TTC549 (cell line): ENCODE results near the gene ATPAF2.
A peak's percentile ranks its signal among the peaks of the same experiment; 100 is the strongest.

Source experiments
- FAIRE-seq: peaks from 2 replicates; lab custom pipeline; 2012; peaks lifted over from hg19 to GRCh38; lab: Jason Lieb, UNC

Gene ATPAF2

DNA sequence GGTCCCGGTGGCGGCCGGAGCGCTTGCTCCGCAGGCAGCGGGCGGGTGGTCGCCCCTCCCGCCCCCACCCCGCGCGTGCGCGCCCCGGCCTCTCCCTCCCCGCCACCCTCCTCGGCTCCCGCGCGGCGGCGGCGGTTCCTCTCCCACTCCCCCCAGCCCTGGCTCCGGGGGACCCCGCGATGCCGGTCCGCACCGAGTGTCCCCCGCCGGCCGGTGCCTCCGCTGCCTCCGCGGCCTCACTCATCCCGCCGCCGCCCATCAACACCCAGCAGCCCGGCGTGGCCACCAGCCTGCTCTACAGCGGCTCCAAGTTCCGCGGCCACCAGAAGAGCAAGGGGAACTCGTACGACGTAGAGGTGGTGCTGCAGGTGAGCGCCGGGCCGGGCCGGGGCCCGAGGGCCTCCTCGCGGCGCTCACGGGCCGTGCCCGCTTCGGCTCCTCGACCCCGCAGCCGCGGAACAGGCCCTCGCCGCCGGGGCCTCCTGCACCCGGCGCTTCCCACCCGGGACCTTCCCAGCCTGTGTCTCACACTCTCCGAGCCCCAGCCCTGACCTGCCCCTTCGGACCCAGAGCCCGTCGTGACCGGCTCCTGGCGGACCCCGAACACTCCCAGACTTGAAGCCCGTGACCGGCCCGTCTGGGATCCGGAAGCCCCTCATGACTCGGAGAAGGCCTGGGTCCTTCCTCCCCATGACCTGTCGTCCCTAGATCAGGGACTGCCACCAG, 730 bp upstream of the ATPAF2 start:
- FAIRE-seq = no peak

DNA sequence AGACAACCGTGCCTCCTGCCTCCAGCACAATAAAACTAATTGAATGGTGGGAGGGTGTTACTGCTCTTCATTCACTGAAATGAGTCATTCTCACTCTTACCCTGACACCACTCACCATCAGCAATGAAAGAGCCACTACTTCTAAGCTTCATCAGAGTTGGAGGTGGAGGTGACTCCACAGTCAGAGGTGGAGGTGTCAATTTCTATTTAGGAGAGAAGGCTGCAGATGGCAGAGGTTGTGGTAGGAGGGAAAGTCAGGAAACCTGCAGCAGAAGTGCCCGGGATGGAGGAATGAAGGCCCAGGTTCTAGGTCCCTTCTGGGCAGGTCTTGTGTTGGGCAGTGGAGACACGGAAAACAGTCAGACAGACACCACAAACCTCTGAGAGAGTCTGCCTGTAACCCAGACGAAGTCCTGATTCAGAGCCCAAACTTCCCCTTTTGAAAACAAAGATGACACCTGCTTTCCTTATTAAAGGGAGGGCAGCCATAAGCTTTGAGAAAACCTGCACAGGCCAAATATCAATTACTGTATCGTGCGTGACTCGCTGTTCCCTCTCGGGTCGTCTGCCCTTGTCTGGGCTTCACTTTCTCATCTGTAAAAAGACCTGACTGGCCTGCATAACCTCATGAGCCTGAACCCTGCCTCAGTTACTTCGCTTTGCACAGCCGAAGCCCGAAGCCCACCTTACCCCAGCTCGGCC, 668 bp downstream of the ATPAF2 start:
- no peak for FAIRE-seq

DNA sequence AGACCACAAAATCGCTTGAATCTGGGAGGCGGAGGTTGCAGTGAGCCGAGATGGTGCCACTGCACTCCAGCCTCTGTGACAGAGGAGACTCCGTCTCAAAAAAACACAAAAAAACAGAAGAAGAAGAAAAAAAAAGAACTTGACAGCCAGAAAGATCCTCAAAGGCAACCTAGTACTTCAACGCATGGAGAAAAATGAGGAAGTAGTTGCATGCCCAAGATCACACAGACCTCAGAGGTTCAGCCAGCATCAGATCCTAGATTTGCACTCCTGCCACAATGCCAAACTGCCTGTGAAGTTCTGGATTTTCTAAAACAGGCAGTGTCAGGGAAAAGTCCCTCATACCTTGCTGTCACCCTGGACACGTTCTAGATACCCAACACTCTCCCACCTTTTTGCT, 1.5 kb downstream of the ATPAF2 start:
- FAIRE-seq = no peak

GRCh38 chr17:18035704-18036103, 3.3 kb downstream of the ATPAF2 start:
- FAIRE-seq = no peak

GRCh38 chr17:18033442-18034099, 5.4 kb downstream of the ATPAF2 start:
- FAIRE-seq = peak; percentile 89

- no peak for FAIRE-seq
Observed at GRCh38 chr17:18031955-18032354, 7.0 kb downstream of the ATPAF2 start.

DNA sequence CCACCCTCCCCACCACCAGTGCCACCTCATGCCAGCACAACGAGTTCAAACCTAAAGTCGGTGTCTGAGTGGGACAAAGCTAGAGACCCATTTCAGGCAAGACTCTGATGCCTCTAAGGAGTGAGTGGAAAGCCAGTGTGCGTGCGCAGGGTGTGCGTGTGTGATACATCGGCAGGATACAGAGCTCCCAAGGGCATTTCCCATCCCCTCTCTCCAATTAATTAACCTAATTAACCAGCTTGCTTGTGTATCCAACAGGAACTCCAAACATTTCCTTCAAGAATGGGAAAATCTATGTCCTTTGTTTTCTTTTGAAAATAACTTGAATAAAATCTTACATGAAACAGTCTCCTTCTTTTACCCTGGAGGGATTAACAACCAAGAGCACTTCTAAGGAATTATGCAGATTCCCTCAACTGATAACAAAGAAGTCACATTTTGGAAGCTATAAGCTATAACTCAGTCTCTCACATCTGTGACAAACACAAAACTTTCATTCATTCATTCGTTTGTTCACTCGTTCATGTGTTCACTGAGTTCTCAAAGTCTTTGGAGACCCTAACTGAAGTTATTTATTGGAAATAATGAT, 9.9 kb downstream of the ATPAF2 start:
- FAIRE-seq = no peak

- no peak for FAIRE-seq
Observed at GRCh38 chr17:18028114-18028951, 10.6 kb downstream of the ATPAF2 start.

GRCh38 chr17:18027280-18027679, 11.7 kb downstream of the ATPAF2 start:
- FAIRE-seq = no peak

DNA sequence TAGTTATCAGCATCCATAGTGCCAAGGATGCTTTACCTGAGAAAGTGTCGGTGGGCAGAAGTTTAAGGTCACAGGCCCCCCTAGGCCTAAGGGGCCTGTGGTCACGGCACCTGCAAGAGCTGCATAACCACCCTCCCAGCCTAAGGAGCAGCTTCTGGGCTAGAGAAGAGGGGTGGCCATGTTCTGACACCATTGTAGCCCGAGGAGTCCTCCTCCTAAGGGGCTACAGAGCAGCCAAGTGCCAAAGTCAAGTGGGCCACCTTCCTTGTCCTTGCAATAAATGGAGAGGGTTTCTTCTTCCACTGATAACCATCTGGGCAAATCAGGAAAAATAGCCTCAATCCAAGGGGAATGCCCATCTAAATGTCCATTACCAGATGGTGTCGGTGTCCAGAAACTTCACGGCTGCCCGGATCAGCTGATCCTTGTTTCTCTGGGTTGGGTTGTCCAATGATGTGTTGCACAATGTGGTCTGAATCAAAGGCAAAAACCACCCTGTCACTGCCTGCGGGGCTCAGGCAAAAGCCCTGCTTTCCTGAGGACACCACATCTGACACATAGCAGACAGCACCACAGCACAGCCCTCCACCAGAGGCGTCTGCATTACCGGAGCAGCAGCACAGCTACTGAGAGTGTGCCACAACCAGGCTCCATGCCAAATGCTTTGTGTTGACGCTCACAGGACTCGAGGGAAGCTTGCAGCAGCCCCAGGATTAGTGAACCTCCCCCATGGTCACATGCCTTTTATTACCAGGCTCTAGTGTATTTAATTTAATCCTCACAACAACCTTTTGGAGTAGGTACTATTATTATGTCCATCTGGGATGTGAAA, 12.8 kb downstream of the ATPAF2 start:
- no peak for FAIRE-seq

GRCh38 chr17:18025241-18025944, 13.6 kb downstream of the ATPAF2 start:
- FAIRE-seq = no peak

GRCh38 chr17:18021372-18021771, 17.6 kb downstream of the ATPAF2 start:
- FAIRE-seq = no peak

DNA sequence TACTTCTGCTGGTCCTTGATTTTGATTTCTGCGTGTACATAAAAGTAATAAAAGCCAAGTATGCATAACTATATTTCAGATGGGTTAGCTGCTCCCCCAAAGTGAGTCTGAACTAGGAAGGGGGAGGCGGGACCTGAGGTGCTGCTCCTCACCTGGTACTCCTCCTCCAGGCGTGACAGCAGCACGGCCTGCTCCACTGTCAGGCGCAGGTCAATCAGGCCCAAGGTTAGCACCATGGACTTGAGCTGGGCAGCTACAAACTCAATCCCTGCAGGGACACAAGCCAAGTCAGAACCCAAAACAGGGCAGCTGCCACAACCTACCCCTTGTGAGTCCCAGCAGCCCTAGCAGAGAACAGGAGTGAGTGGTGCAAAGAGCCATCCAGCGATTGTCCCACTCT, 18.0 kb downstream of the ATPAF2 start:
- no peak for FAIRE-seq

- no peak for FAIRE-seq
Observed at GRCh38 chr17:18019838-18020154, 19.2 kb downstream of the ATPAF2 start.

GRCh38 chr17:18018411-18018921, 20.5 kb downstream of the ATPAF2 start:
- FAIRE-seq = no peak

DNA sequence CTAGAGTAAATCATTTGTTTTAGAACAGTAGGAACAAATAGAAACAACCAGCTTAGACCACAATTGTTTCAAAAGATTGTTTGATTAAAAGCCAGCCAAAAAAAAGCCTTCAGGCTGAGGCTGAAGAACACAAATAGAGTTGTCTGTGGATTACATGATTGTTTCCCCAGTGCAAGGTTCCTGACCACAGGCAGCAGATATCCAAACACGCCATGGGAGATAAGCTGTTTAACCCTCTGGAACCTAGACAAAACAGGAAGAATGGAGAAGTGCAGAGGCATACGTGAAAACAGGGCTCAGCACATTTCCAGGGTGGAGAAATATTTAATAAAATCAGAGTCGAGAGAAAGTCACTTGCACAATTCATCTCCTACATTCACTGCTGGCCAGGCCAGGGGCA, 21.0 kb downstream of the ATPAF2 start:
- FAIRE-seq = no peak

DNA sequence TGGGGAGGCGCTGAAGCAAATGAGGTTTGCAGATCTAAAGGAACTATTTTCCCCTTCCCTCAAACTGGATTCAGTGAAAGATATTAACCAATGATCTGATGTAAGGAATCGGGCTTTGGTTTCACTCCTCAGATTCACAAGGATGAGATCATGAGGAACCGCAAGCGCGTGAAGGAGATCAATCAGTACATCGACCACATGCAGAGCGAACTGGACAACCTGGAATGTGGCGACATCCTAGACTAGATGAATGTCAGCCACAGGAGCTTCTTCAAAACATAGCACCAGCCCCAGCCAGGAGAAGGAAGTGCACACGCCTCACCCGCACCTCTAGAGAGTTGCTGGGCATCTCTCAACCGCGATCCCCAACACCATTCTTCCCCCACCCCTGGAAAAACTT, 22.5 kb downstream of the ATPAF2 start:
- FAIRE-seq = no peak

DNA sequence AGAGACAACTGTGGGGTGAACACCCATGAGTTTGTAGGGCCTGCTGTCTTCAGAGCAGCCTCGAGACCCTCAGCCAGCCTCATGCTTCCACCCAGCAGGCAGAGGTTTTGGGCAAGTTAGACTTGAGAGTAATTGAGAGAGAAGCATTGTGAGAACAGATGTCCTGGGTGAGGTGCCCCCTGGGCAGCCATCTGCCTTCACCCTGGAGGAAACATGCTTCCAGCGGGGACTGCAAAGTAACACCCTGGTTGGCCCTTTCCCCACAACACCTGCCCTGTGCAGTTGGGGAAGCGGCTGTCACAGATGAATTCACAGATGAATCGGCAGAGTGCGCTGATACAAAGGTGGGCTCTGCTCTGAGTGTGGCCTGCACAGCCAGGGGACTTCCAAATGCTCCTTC, 23.4 kb downstream of the ATPAF2 start:
- no peak for FAIRE-seq

- FAIRE-seq = no peak
Observed at GRCh38 chr17:18014006-18014405, 25.0 kb downstream of the ATPAF2 start.

DNA sequence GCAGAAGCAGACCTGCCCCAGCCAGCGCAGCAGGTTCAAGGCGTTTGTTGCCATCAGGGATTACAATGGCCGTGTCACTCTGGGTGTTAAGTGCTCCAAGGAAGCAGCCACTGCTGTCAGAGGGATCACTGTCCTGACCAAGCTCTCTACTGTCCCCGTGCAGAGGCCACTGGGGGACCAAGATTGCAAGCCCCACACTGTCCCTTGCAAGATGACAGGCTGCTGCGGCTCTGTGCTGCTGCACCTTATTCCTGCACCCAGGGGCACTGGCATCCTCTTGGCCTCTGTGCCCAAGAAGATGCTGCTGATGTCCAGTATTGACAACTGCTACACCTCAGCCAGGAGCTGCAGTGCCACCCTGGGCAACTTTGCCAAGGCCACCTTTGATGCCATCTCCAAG, 27.7 kb downstream of the ATPAF2 start:
- FAIRE-seq = no peak
